ENCODE measurements around the gene OR10AD1. TPM values are rescaled to one million over a fixed set of nuclear protein-coding genes. Genes with fewer than 3 reads are reported as not detected.
"Not testable (repeated sequence)": the region's sequence is repeated elsewhere in the genome, so short reads cannot be mapped to it uniquely, and the experiment has no call there.

Gene OR10AD1
- total RNA-seq, 3 donors from 2014 or later = not detected

- Histone ChIP-seq H3K4me3 (peak overlapping the region; percentile 78 to 97 (median 90)), H3K36me3 (no peaks in the 10 kb centered on the region), H3K27ac (peak overlapping the region in 1 of 2 donors; percentile 86), H3K27me3 (no peaks in the 10 kb centered on the region), H3K4me1 (no peaks in the 10 kb centered on the region), H3K9me3 (no peaks in the 10 kb centered on the region)
- DNase-seq (ENCODE audit: low spot score in 2 of 2) = no peak
- intact Hi-C loops (cut with DNase I; ENCODE audit: low total_unique reads) = no loop called here
- TF ChIP-seq POLR2A (IDR thresholded peaks at IDR 0.05) (no peak), POLR2AphosphoS5 (IDR thresholded peaks at IDR 0.05) (no peak), CTCF (IDR thresholded peaks at IDR 0.05) (no peak)
Observed at GRCh38 chr12:48156652-48157017, 46.5 kb downstream of the OR10AD1 start.

- H3K36me3 ChIP-seq; H3K9me3 ChIP-seq; H3K27me3 ChIP-seq; H3K4me1 ChIP-seq; H3K27ac ChIP-seq; DNase-seq (ENCODE audit: low spot score in 2 of 2); H3K4me3 ChIP-seq; intact Hi-C loops (cut with DNase I; ENCODE audit: low total_unique reads): not testable (repeated sequence)
Observed at GRCh38 chr12:48155786-48156185, 47.3 kb downstream of the OR10AD1 start.

Other genes starting within 250 kb of the OR10AD1 start
- 100 to 1,000 TPM in 1 of 3 donors, 10 to 100 TPM in 2; 35.2 to 131 (median 73.4) TPM for gene TMEM106C, start 239.7 kb downstream of the OR10AD1 start, total RNA-seq
- 1 to 10 TPM in 2 of 3 donors, not detected in 1; 1.6 to 3.2 TPM for gene COL2A1, start 198.8 kb downstream of the OR10AD1 start, total RNA-seq
- gene SENP1, start 97.2 kb downstream of the OR10AD1 start, total RNA-seq = 10 to 100 TPM; 14.4 to 36.1 (median 30.2) TPM
- 10 to 100 TPM; 19.0 to 40.0 (median 31.8) TPM for gene PFKM, start 83.9 kb downstream of the OR10AD1 start, total RNA-seq
- gene ASB8, start 45.8 kb downstream of the OR10AD1 start, total RNA-seq = 10 to 100 TPM; 20.6 to 37.2 (median 30.6) TPM
- gene CCDC184, start 19.6 kb downstream of the OR10AD1 start, total RNA-seq = 1 to 10 TPM in 1 of 3 donors, under 1 TPM in 2; 0.44 to 2.0 (median 0.48) TPM
- 10 to 100 TPM; 22.9 to 33.8 (median 23.4) TPM for gene ZNF641, start 147.6 kb upstream of the OR10AD1 start, total RNA-seq

Measured in breast epithelium (tissue), 4 donors.